GM19035 (cell line): ENCODE results near the gene WNT3A.
"Not testable (repeated sequence)": the region's sequence is repeated elsewhere in the genome, so short reads cannot be mapped to it uniquely, and the experiment has no call there.

Source experiments
- ATAC-seq: cut with Tn5 transposase; IDR thresholded peaks from one replicate; pipeline ENCODE4 v1.9.1; 2021; ENCODE audit not compliant: unreplicated experiment

Gene WNT3A, protein sequence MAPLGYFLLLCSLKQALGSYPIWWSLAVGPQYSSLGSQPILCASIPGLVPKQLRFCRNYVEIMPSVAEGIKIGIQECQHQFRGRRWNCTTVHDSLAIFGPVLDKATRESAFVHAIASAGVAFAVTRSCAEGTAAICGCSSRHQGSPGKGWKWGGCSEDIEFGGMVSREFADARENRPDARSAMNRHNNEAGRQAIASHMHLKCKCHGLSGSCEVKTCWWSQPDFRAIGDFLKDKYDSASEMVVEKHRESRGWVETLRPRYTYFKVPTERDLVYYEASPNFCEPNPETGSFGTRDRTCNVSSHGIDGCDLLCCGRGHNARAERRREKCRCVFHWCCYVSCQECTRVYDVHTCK

DNA sequence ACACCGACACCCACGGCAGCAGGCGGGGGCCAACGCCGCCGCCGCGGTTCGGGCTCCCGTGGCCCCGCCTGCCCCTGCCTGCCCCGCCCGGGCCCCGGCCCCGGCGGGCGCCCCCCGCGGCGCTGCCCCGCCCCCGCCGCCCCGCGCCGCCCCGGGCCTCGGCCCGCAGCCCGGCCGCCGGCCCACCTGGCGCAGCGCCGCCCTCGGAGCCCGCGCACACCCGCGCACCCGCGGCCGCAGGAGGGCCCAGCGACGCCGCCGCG is at the start of gene WNT3A:
WNT3A (plus strand) TSS at position 213 of the 263 bp plus-strand sequence. CDS start 131 bp downstream, outside the sequence.
- ATAC-seq = no peak

GRCh38 chr1:227958617-227959324 is 48.0 kb upstream of the WNT3A start:
- no peak for ATAC-seq

DNA sequence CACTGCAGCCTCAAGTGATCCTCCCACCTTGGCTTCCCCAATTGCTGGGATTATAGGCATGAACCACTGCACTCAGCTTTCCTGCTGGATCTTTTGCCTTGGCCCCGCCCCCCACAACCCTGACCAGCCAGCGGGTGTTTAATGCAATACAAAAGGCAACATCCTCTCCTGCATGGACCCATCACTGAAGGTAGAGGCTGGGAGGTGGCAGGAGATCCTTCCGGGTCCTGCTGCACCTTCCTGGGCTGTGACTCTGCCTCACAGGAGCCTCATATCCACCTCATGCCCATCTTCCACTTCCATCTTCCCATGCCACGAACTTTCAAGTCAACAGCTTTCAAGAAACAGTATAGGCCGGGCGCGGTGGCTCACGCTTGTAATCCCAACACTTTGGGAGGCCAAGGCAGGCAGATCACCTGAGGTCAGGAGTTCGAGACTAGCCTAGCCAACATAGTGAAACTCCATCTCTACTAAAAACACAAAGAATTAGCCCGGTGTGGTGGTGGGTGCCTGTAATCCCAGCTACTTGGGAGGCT is 47.4 kb upstream of the WNT3A start:
- no peak for ATAC-seq

- ATAC-seq = no peak
These were observed 44.9 kb upstream of the WNT3A start for GRCh38 chr1:227961651-227962466.

GRCh38 chr1:227966733-227967132 is 40.1 kb upstream of the WNT3A start:
- ATAC-seq = not testable (repeated sequence)

- ATAC-seq = not testable (repeated sequence)
These were observed 39.0 kb upstream of the WNT3A start for GRCh38 chr1:227967815-227968214.

GRCh38 chr1:227970076-227970995 is 36.5 kb upstream of the WNT3A start:
- not testable (repeated sequence) for ATAC-seq

DNA sequence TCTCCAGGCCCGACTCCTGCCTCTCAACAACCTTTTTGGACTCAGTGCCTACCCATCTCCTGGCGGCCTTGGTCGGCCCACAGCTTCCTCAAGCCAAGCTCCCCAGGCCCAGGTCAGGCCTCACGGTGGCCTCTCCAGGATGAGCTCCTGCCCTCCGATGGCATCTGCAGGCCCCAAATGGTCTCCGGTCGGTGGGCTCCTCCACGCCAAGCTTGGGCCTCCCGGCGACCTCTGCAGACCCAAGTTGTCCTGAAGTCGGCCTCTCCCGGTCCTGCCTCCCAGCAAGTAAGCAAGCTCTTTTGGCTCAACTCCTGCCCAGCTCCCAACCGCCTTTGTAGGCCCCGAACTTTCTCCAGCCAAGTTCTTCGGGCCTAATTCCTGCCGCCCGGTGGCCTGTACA is 35.6 kb upstream of the WNT3A start:
- not testable (repeated sequence) for ATAC-seq

GRCh38 chr1:227971643-227972282 is 35.0 kb upstream of the WNT3A start:
- ATAC-seq = not testable (repeated sequence)

DNA sequence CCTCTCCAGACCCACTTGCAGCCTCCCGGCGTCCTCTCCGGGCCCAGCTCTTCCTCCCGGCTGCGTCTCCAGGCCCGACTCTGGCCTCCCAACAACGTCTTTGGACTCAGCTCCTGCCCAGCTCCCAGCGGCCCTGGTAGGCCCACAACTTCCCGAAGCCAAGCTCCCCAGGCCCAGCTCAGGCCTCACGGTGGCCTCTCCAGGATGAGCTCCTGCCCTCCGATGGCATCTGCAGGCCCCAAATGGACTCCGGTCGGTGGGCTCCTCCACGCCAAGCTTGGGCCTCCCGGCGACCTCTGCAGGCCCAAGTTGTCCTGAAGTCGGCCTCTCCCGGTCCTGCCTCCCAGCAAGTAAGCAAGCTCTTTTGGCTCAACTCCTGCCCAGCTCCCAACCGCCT is 34.5 kb upstream of the WNT3A start:
- ATAC-seq = not testable (repeated sequence)

GRCh38 chr1:227972843-227973374 is 33.9 kb upstream of the WNT3A start:
- ATAC-seq = not testable (repeated sequence)

- not testable (repeated sequence) for ATAC-seq
These were observed 33.0 kb upstream of the WNT3A start for GRCh38 chr1:227973724-227974288.

DNA sequence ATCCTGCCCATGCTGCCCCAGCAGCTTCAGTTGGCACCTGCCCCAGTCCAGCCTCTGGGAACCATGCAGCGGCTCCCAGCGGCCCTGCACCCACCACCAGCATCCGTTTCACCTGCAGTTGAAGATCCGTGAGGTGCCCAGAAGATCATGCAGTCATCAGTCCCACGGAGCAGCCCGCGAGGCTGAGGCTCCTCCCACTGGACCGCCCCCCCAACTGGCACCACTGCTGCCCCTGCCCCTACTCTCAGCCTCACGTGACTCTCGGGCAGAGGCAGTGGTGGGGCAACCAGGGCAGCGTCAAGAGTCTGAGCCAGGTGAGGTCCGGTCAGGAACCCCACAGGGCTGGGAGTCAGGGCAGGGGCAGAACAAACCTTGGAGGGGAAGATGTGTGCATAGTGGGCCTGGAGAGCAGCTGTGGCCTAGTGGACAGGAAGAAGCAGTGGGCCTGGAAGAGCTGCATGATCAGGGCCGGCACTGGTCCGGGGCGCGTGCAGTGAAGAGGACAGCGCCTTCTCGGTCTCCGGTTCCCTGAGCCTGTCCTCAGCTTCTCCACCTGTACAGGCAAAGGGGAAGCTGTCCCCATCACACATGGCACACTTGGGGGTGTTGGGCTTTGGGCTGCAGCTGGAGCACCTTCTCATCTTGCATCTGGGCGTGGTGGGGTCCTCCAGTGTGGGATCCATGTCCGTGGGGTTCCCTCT is 31.1 kb upstream of the WNT3A start:
- not testable (repeated sequence) for ATAC-seq

GRCh38 chr1:227987181-227987580 is 19.6 kb upstream of the WNT3A start:
- no peak for ATAC-seq

GRCh38 chr1:227994632-227995300 is 12.0 kb upstream of the WNT3A start:
- ATAC-seq = no peak

DNA sequence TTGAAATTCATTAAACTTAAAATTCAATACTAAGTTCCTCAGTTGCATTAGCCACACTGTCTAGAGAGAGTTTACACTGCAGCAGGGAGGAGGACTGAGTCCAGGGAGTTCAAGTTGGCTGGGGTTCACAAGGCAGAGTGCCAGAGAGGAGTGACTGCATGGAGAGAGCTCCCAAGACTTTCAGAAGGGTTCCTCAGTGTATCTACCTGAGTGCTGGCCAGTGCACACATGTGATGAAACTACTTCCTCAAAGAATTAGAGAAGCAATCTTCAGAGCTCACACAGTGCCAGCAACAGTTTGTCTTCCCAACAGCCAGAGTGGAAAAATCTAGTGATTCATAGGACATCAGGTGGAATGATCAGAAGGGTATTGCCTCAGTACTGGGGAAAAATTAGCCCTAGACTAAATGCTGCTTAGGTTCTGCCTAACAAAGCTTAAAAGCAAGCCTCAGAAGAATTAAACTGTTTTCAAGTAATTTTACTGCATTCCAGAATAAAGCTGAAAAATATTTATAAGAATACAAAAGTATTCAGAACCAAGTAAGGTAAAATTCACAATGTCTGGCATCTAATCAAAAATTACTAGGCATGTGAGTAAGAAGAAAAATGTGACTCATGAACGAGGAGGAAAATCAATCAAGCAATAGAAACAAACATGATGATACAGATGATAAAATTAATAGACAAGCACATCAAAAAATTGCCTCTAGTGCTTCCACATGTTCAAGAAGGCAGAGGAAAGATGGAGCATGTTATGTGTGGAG is 10.4 kb upstream of the WNT3A start:
- ATAC-seq = no peak

DNA sequence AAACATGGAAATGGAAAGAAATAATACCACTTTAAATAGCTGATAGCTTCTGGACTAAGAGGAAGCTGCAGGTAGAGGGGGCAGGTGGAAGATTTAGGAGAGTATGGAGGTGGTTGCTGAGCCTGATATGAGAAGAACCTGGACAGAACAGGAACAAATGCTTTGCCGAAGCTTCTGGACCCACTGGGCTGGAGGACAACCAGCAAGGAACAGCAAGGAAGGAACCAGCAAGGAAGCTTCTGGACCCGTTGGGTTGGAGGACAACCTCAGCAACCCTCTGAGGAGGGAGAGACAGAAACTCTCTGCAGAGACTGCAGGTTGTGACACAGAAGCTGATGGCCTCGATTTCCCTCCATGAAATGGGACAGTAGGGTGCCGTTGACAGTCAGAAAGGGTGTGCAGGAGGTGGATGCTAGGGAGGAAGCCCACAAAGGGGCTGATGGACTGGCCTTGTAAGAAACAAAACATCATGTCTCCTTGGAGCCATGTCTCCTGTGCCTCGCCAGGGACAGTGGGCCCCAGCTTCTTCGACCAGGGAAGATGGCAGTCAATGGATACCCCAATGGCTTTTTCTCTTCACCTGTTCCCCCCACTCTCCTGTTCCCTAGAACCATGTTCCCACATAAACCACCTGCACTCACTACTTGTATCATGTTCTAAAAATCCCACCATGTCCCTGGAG is 8.3 kb upstream of the WNT3A start:
- no peak for ATAC-seq
